SK-N-SH treated with all-trans-retinoic acid at 6 μM for 48 hours (cell line): ENCODE results near the gene MCM9.

ENCODE experiments used
- ATAC-seq: fragments of 200-7000 bp; cut with Tn5 transposase; 3 replicates; pipeline ENCODE4 v1.9.1; 2020; ENCODE audit warnings: mild to moderate bottlenecking, moderate library complexity
- ARNTL ChIP-seq: fragments of 450-650 bp; formaldehyde crosslinking; IDR thresholded peaks from 2 replicates; pipeline ENCODE4 v1.5.0; 2020; ENCODE audit warnings: low read depth, mild to moderate bottlenecking, moderate library complexity, borderline replicate concordance
- BACH2 ChIP-seq: fragments of 250-450 bp; sonication (Bioruptor Pico); IDR thresholded peaks from 2 replicates; pipeline ENCODE4 v1.9.0; 2021; ENCODE audit warnings: mild to moderate bottlenecking, borderline replicate concordance
- CREB5 ChIP-seq: fragments of 250-450 bp; sonication (Bioruptor Pico); IDR thresholded peaks from 2 replicates; pipeline ENCODE4 v1.5.1; 2020; ENCODE audit warnings: low read depth, mild to moderate bottlenecking, moderate library complexity
- CSDC2 ChIP-seq: fragments of 250-450 bp; sonication (Bioruptor Pico); IDR thresholded peaks from 2 replicates; pipeline ENCODE4 v1.5.0; 2020; ENCODE audit warnings: mild to moderate bottlenecking, moderate library complexity
- ESRRG ChIP-seq: fragments of 250-450 bp; sonication (Bioruptor Pico); IDR thresholded peaks from 2 replicates; pipeline ENCODE4 v1.6.1; 2021; ENCODE audit warnings: mild to moderate bottlenecking
- GLIS3 ChIP-seq: fragments of 250-450 bp; sonication (Bioruptor Pico); IDR thresholded peaks from 2 replicates; pipeline ENCODE4 v1.5.0; 2020; ENCODE audit warnings: mild to moderate bottlenecking, moderate library complexity
- PATZ1 ChIP-seq: fragments of 250-450 bp; sonication (Bioruptor Pico); IDR thresholded peaks from 2 replicates; pipeline ENCODE4 v1.8.0; 2020; ENCODE audit warnings: mild to moderate bottlenecking, moderate library complexity, borderline replicate concordance
- PPARA ChIP-seq: fragments of 250-450 bp; sonication (Bioruptor Pico); IDR thresholded peaks from 2 replicates; pipeline ENCODE4 v1.5.0; 2020; ENCODE audit warnings: mild to moderate bottlenecking, borderline replicate concordance
- RARB ChIP-seq: fragments of 250-450 bp; sonication (Bioruptor Pico); IDR thresholded peaks from 2 replicates; pipeline ENCODE4 v1.8.0; 2021; ENCODE audit warnings: mild to moderate bottlenecking, moderate library complexity
- SNAI2 ChIP-seq: fragments of 250-450 bp; sonication (Bioruptor Pico); IDR thresholded peaks from 2 replicates; pipeline ENCODE4 v1.5.0; 2020; ENCODE audit warnings: mild to moderate bottlenecking, moderate library complexity
- TCF4 ChIP-seq: fragments of 250-450 bp; sonication (Bioruptor Pico); IDR thresholded peaks from 2 replicates; pipeline ENCODE4 v1.8.0; 2021; ENCODE audit warnings: mild to moderate bottlenecking, moderate library complexity, borderline replicate concordance
- TOX ChIP-seq: fragments of 250-450 bp; sonication (Bioruptor Pico); IDR thresholded peaks from 2 replicates; pipeline ENCODE4 v1.8.0; 2021; ENCODE audit warnings: mild to moderate bottlenecking, moderate library complexity, borderline replicate concordance
- TSHZ2 ChIP-seq: fragments of 250-450 bp; sonication (Bioruptor Pico); IDR thresholded peaks from 2 replicates; pipeline ENCODE4 v1.5.0; 2020; ENCODE audit warnings: mild to moderate bottlenecking, moderate library complexity
- ZFP3 ChIP-seq: fragments of 250-450 bp; sonication (Bioruptor Pico); IDR thresholded peaks from 2 replicates; pipeline ENCODE4 v1.5.0; 2020; ENCODE audit warnings: mild to moderate bottlenecking, moderate library complexity
- ZFP30 ChIP-seq: fragments of 450-650 bp; formaldehyde crosslinking; IDR thresholded peaks from 2 replicates; pipeline ENCODE4 v1.5.0; 2022; ENCODE audit warnings: mild to moderate bottlenecking, moderate library complexity
- ZNF70 ChIP-seq: fragments of 450-650 bp; formaldehyde crosslinking; IDR thresholded peaks from 2 replicates; pipeline ENCODE4 v1.5.0; 2020; ENCODE audit warnings: mild to moderate bottlenecking, moderate library complexity
- ZNF8 ChIP-seq: fragments of 450-650 bp; formaldehyde crosslinking; IDR thresholded peaks from 2 replicates; pipeline ENCODE4 v1.5.0; 2020; ENCODE audit warnings: mild to moderate bottlenecking, moderate library complexity
- TF ChIP-seq, protein P1 (sequence below): fragments of 250-450 bp; sonication (Bioruptor Pico); IDR thresholded peaks from 2 replicates; pipeline ENCODE4 v1.5.1; 2021; ENCODE audit warnings: mild to moderate bottlenecking, moderate library complexity
- TF ChIP-seq, protein P2 (sequence below): fragments of 250-450 bp; sonication (Bioruptor Pico); IDR thresholded peaks from 2 replicates; pipeline ENCODE4 v1.8.0; 2021; ENCODE audit warnings: low read depth, mild to moderate bottlenecking, moderate library complexity, borderline replicate concordance

Gene MCM9

DNA sequence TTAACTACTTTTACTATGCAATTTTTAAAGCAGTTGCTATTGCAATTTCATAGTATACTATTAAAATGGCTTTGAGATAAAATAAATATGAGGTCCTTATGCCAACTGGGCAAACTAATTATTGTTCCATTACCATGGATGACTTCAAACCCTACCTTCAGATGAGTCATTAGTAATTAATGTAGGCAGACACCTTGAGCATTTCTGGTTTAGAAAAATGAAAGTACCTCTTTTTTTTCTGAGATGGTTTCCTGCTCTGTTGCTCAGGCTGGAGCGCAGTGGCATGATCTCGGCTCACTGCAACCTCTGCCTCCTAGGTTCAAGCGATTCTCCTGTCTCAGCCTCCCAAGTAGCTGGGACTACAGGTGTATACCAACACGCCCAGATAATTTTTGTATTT lies 29.1 kb downstream of the MCM9 start (continued):
- TF ChIP-seq, protein P1, sequence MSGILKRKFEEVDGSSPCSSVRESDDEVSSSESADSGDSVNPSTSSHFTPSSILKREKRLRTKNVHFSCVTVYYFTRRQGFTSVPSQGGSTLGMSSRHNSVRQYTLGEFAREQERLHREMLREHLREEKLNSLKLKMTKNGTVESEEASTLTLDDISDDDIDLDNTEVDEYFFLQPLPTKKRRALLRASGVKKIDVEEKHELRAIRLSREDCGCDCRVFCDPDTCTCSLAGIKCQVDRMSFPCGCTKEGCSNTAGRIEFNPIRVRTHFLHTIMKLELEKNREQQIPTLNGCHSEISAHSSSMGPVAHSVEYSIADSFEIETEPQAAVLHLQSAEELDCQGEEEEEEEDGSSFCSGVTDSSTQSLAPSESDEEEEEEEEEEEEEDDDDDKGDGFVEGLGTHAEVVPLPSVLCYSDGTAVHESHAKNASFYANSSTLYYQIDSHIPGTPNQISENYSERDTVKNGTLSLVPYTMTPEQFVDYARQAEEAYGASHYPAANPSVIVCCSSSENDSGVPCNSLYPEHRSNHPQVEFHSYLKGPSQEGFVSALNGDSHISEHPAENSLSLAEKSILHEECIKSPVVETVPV = no peak
- TF ChIP-seq, all 23 proteins: peak for 0

- no peak for TF ChIP-seq TCF4 (CRISPR knock-in tag)
- TF ChIP-seq, all 23 proteins: peak for 0
- ATAC-seq = no peak
Measured at GRCh38 chr6:118905084-118905483, 29.9 kb downstream of the MCM9 start.

DNA sequence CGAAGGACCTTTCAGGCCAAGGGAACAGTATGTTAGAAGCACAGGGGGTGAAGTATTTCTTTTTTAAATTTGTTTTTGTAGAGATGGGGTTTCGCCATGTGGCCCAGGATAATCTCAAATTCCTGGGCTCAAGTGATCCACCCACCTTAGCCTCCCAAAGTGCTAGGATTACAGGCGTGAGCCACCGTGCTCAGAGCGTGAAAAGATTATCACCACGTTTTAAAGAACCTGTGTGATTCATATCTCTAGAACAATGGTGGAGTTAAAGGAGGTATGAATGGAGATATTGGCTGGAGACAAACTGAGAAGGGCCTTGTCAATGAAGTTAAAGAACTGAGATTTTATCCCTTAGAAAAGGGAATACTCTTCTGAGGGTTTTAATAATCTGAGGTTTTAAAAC lies 31.3 kb downstream of the MCM9 start:
- TF ChIP-seq CSDC2 (CRISPR knock-in tag) = no peak
- no peak for TF ChIP-seq PPARA (CRISPR knock-in tag)
- no peak for TF ChIP-seq ZNF8 (CRISPR knock-in tag)
- TF ChIP-seq, protein P1 = no peak
- no peak for TF ChIP-seq TOX
- no peak for TF ChIP-seq SNAI2 (CRISPR knock-in tag)
- no peak for TF ChIP-seq ESRRG (CRISPR knock-in tag)
- no peak for TF ChIP-seq ZFP30 (CRISPR knock-in tag)
- no peak for TF ChIP-seq ZNF70 (CRISPR knock-in tag)
- TF ChIP-seq TCF4 (CRISPR knock-in tag) = no peak
- TF ChIP-seq ZFP3 (CRISPR knock-in tag) = no peak
- no peak for TF ChIP-seq ARNTL (CRISPR knock-in tag)
- TF ChIP-seq BACH2 = no peak
- no peak for ATAC-seq

GRCh38 chr6:118903138-118903537 lies 31.8 kb downstream of the MCM9 start:
- ATAC-seq = peak; percentile 48
- TF ChIP-seq TSHZ2 (CRISPR knock-in tag) = no peak
- no peak for TF ChIP-seq PATZ1 (CRISPR knock-in tag)
- no peak for TF ChIP-seq TOX
- TF ChIP-seq ESRRG (CRISPR knock-in tag) = no peak
- no peak for TF ChIP-seq GLIS3 (CRISPR knock-in tag)
- no peak for TF ChIP-seq SNAI2 (CRISPR knock-in tag)
- TF ChIP-seq, protein P2, sequence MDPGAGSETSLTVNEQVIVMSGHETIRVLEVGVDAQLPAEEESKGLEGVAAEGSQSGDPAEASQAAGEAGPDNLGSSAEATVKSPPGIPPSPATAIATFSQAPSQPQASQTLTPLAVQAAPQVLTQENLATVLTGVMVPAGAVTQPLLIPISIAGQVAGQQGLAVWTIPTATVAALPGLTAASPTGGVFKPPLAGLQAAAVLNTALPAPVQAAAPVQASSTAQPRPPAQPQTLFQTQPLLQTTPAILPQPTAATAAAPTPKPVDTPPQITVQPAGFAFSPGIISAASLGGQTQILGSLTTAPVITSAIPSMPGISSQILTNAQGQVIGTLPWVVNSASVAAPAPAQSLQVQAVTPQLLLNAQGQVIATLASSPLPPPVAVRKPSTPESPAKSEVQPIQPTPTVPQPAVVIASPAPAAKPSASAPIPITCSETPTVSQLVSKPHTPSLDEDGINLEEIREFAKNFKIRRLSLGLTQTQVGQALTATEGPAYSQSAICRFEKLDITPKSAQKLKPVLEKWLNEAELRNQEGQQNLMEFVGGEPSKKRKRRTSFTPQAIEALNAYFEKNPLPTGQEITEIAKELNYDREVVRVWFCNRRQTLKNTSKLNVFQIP (CRISPR knock-in tag) = no peak
- no peak for TF ChIP-seq ARNTL (CRISPR knock-in tag)

- peak; percentile 88 for ATAC-seq
- TF ChIP-seq CREB5 (no peak), TSHZ2 (CRISPR knock-in tag) (no peak), RARB (CRISPR knock-in tag) (no peak)
Measured at GRCh38 chr6:118902726-118903125, 32.2 kb downstream of the MCM9 start.
